ENCODE results near the gene IRF4.

GRCh38 chr6:358432-358831, 33.1 kb upstream of the IRF4 start:
- TF ChIP-seq, protein P1, sequence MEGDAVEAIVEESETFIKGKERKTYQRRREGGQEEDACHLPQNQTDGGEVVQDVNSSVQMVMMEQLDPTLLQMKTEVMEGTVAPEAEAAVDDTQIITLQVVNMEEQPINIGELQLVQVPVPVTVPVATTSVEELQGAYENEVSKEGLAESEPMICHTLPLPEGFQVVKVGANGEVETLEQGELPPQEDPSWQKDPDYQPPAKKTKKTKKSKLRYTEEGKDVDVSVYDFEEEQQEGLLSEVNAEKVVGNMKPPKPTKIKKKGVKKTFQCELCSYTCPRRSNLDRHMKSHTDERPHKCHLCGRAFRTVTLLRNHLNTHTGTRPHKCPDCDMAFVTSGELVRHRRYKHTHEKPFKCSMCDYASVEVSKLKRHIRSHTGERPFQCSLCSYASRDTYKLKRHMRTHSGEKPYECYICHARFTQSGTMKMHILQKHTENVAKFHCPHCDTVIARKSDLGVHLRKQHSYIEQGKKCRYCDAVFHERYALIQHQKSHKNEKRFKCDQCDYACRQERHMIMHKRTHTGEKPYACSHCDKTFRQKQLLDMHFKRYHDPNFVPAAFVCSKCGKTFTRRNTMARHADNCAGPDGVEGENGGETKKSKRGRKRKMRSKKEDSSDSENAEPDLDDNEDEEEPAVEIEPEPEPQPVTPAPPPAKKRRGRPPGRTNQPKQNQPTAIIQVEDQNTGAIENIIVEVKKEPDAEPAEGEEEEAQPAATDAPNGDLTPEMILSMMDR (IDR thresholded peaks at IDR 0.05), result no peak
- TF ChIP-seq POLR2A (IDR thresholded peaks at IDR 0.05), result no peak

Data from body of pancreas (tissue), 4 donors.